PC-3 (cell line): Measurements from ENCODE around the gene MPPED2.

Source experiments
- CTCF ChIP-seq: fragments of 300-600 bp; sonication (generic); conservative IDR thresholded peaks from 2 replicates; pipeline ENCODE4 v1.5.1; 2017; ENCODE audit warnings: antibody characterized with exemption, low read depth, mild to moderate bottlenecking, low read length
- EZH2phosphoT487 ChIP-seq: fragments of 300-600 bp; sonication (generic); IDR thresholded peaks from 2 replicates; pipeline ENCODE4 v1.6.1; 2018; ENCODE audit warnings: mild to moderate bottlenecking, antibody characterized with exemption, low read length, borderline replicate concordance

DNA sequence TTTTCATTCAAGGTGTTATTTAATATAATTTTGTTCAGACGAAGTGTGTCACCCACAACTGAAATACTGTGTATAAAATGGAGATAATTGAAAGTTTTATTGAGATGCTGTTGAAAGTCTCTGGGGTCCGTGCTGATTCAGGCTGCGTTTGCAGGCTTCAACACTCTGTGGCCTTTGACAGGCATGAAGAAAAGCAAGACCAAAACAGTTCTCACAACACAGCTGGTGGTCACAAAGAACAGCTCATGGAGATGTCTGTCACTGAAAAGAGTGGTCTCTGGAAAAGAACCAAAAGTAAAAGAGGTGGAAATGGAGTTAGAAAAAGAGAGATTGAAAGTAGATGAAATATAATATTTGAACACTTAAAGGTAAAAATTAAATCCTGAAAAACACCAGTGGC, 9.8 kb upstream of the MPPED2 start:
- TF ChIP-seq CTCF, result no peak
- no peak for TF ChIP-seq EZH2phosphoT487
